Liver (tissue), 9 donors: ENCODE measurements around the gene BNC2. TPM values are rescaled to one million over a fixed set of nuclear protein-coding genes. Genes with fewer than 3 reads are reported as not detected.

Experiments used
- DNase-seq: peaks from one replicate; pipeline ENCODE4 v3.0.0-alpha.2; 2017; ENCODE audit warnings: low spot score
- H3K27ac ChIP-seq, 2 donors: one replicate each; pipeline ENCODE4 v1.7.0; 2013; ENCODE audit warnings: inconsistent platforms in 2 of 2, low read length in 2 of 2, control low read depth in 1 of 2, low read depth in 1 of 2, mild to moderate bottlenecking in 1 of 2
- H3K27me3 ChIP-seq, 4 donors: one replicate each; pipeline versions ENCODE4 v1.6.1 to v1.7.0; 2013; ENCODE audit warnings: low read length in 3 of 4, inconsistent platforms in 1 of 4, mild to moderate bottlenecking in 1 of 4, moderate library complexity in 1 of 4; ENCODE audit not compliant: control insufficient read depth in 4 of 4, insufficient read depth in 4 of 4
- H3K36me3 ChIP-seq, 4 donors: one replicate each; pipeline versions ENCODE4 v1.6.1 to v1.7.0; 2013; ENCODE audit warnings: low read length in 3 of 4, mild to moderate bottlenecking in 3 of 4, low read depth in 1 of 4, moderate library complexity in 1 of 4; ENCODE audit not compliant: control insufficient read depth in 4 of 4, insufficient read depth in 3 of 4
- H3K4me1 ChIP-seq, 4 donors: one replicate each; pipeline versions ENCODE4 v1.6.1 to v1.7.0; 2013; ENCODE audit warnings: low read length in 3 of 4, mild to moderate bottlenecking in 3 of 4, moderate library complexity in 1 of 4; ENCODE audit not compliant: control insufficient read depth in 4 of 4, insufficient read depth in 4 of 4
- H3K4me3 ChIP-seq, 3 donors: one replicate each; pipeline versions ENCODE4 v1.6.1 to v1.7.0; 2013; ENCODE audit warnings: low read length in 3 of 3, control low read depth in 1 of 3, low read depth in 1 of 3, mild to moderate bottlenecking in 1 of 3
- H3K9ac ChIP-seq, 2 donors: one replicate each; pipeline ENCODE4 v1.7.0; 2013; ENCODE audit warnings: low read length in 2 of 2, mild to moderate bottlenecking in 2 of 2, moderate library complexity in 2 of 2, control low read depth in 1 of 2, low read depth in 1 of 2
- H3K9me3 ChIP-seq, 4 donors: one replicate each; pipeline versions ENCODE4 v1.6.1 to v1.7.0; 2013; ENCODE audit warnings: low read length in 3 of 4; ENCODE audit not compliant: control insufficient read depth in 4 of 4
- ATF3 ChIP-seq: IDR thresholded peaks from 2 replicates; pipeline ENCODE4 v1.6.1; 2016; ENCODE audit warnings: antibody characterized with exemption
- CTCF ChIP-seq: fragments of 150-350 bp; IDR thresholded peaks from 2 replicates; pipeline ENCODE4 v1.5.1; 2017; ENCODE audit warnings: improper control_type of control experiment, low read depth, low read length; ENCODE audit not compliant: missing input control
- EGR1 ChIP-seq, 2 donors: IDR thresholded peaks; 2 replicates each; pipeline ENCODE4 v1.6.1; 2016 to 2018; ENCODE audit warnings: antibody characterized with exemption in 2 of 2, low read depth in 2 of 2
- FOXA2 ChIP-seq: IDR thresholded peaks from 2 replicates; pipeline ENCODE4 v1.6.1; 2016; ENCODE audit warnings: antibody characterized with exemption
- HNF4A ChIP-seq, 2 donors: conservative IDR thresholded peaks; 2 replicates each; pipeline ENCODE4 v1.6.1; 2016; ENCODE audit warnings: antibody characterized with exemption in 2 of 2, mild to moderate bottlenecking in 2 of 2
- JUND ChIP-seq, 2 donors: IDR thresholded peaks; 2 replicates each; pipeline ENCODE4 v1.6.1; 2016; ENCODE audit warnings: antibody characterized with exemption in 2 of 2
- MAX ChIP-seq: IDR thresholded peaks from 2 replicates; pipeline ENCODE4 v1.6.1; 2016; ENCODE audit warnings: antibody characterized with exemption
- NR2F2 ChIP-seq: IDR thresholded peaks from 2 replicates; pipeline ENCODE4 v1.6.1; 2016; ENCODE audit warnings: antibody characterized with exemption
- ZBTB33 ChIP-seq: IDR thresholded peaks from 2 replicates; pipeline ENCODE4 v1.6.1; 2016; ENCODE audit warnings: antibody characterized with exemption
- WGBS: extraction: QIAGEN DNeasy Blood & Tissue Kit; methylation state at CpG from one replicate; pipeline ENCODE4 v1.1.7; 2013; 5-methylcytosine and 5-hydroxymethylcytosine counted together
- polyA plus RNA-seq, 2 donors: library from polyadenylated mRNA; stranded (reverse) in 1 of 2; unstranded in 1 of 2; fragments of 200-250 nt in 1 of 2; fragments of >200 nt in 1 of 2; fragmentation: Nextera tagmentation in 1 of 2; extraction: Ambion mirVana in 1 of 2; gene quantifications; one replicate each; pipeline versions ENCODE4 v1.2.1 to v1.2.3, GENCODE V29; 2013 to 2015
- total RNA-seq, 2 donors: library from RNA; depleted of rRNA; stranded (reverse); fragments of >200 nt; gene quantifications; one replicate each; pipeline ENCODE4 v1.2.3, GENCODE V29; 2014
- TF ChIP-seq, protein P1 (sequence below): IDR thresholded peaks from 2 replicates; pipeline ENCODE4 v1.6.1; 2016; ENCODE audit warnings: antibody characterized with exemption, mild to moderate bottlenecking
- donor health status: healthy.
- donor health status: healthy.
- donor health status: healthy.
- donor health status: healthy.
- donor health status: healthy.

Gene BNC2
- total and polyA plus RNA-seq, 4 donors = 0.07 to 0.67 (median 0.08) TPM

DNA sequence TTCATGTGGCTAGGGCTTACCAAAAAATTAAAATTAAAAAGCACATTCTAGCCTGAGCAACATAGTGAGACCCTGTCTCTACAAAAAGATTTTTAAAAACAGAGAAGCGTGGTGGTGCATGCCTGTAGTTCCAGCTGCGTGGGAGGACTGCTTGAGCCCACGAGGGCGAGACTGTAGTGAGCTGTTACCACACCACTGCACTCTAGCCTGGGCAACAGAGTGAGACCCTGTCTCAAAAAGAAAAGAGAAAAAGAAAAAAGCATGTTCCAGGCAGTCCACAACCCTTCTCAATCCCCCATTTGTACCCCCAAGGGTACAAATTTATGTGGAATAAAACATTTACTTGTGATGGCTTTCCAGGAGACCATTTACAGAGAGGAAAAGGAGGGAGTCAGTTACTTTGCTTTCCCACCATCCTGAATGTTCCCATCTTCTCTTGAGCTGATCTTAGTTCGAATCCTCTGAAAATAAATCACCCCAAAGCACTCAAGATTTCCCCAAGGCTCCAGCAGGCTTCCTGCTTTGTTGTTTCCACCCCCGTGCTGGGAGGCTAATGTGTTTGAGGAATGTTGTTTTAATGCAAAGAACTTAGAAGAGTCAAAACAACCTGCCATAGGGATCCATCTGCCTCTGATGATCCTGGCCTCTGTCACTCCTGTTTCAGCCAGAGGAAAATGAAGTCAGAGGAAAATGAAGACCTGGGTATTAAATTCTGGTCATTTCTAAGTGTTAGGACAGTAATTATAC lies 384.7 kb downstream of the BNC2 start:
- Histone ChIP-seq H3K4me3 (no peak overlapping the region), H3K27ac (no peak overlapping the region), H3K9me3 (no peaks in the 10 kb centered on the region), H3K9ac (no peak overlapping the region), H3K27me3 (no peaks in the 10 kb centered on the region), H3K36me3 (no peaks in the 10 kb centered on the region), H3K4me1 (no peaks in the 10 kb centered on the region)
- 82% methylated on average over 6 of the region's 6 CpGs for WGBS
- DNase-seq = no peak
- TF ChIP-seq FOXA2 = no peak
- TF ChIP-seq, protein P1, sequence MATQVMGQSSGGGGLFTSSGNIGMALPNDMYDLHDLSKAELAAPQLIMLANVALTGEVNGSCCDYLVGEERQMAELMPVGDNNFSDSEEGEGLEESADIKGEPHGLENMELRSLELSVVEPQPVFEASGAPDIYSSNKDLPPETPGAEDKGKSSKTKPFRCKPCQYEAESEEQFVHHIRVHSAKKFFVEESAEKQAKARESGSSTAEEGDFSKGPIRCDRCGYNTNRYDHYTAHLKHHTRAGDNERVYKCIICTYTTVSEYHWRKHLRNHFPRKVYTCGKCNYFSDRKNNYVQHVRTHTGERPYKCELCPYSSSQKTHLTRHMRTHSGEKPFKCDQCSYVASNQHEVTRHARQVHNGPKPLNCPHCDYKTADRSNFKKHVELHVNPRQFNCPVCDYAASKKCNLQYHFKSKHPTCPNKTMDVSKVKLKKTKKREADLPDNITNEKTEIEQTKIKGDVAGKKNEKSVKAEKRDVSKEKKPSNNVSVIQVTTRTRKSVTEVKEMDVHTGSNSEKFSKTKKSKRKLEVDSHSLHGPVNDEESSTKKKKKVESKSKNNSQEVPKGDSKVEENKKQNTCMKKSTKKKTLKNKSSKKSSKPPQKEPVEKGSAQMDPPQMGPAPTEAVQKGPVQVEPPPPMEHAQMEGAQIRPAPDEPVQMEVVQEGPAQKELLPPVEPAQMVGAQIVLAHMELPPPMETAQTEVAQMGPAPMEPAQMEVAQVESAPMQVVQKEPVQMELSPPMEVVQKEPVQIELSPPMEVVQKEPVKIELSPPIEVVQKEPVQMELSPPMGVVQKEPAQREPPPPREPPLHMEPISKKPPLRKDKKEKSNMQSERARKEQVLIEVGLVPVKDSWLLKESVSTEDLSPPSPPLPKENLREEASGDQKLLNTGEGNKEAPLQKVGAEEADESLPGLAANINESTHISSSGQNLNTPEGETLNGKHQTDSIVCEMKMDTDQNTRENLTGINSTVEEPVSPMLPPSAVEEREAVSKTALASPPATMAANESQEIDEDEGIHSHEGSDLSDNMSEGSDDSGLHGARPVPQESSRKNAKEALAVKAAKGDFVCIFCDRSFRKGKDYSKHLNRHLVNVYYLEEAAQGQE = no peak
- no peak for TF ChIP-seq HNF4A (conservative IDR thresholded peaks at IDR 0.05)
- no peak for TF ChIP-seq ZBTB33
- no peak for TF ChIP-seq ATF3
- TF ChIP-seq MAX = no peak

DNA sequence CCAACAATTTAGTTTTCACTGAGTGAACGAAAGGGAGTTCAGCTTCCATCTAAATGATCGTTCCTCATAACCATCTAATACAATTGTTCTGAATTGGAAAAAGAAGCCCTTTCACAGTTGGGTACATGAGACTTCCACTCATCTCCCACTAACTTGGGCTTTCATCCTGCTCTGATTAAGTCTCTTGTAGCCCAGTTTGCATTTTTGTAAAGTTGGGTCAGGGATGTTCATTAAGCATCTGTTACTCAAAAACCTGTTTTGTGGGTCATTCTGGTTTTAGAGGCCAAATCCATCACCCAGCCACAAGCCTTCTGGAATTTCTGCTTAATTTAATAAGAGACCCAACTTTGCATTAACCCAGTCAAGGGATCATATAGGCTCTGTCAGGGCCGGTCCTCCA lies 385.3 kb downstream of the BNC2 start:
- DNase-seq = no peak
- H3K4me3 ChIP-seq = no peak overlapping the region
- no peaks in the 10 kb centered on the region for H3K4me1 ChIP-seq
- H3K27me3 ChIP-seq = no peaks in the 10 kb centered on the region
- no peak for TF ChIP-seq FOXA2
- no peak for TF ChIP-seq JUND (IDR thresholded peaks at IDR 0.05)
- TF ChIP-seq, protein P1 = no peak
- no peak for TF ChIP-seq CTCF
- no peak for TF ChIP-seq EGR1 (IDR thresholded peaks at IDR 0.05; ENCODE audit: low read depth in 2 of 2)
- no peak for TF ChIP-seq HNF4A (conservative IDR thresholded peaks at IDR 0.05)
- TF ChIP-seq NR2F2 = no peak
- WGBS = 86% methylated on average over 3 of the region's 3 CpGs
- no peak overlapping the region for H3K9ac ChIP-seq
- no peak overlapping the region for H3K27ac ChIP-seq
- H3K9me3 ChIP-seq = no peaks in the 10 kb centered on the region
- no peaks in the 10 kb centered on the region for H3K36me3 ChIP-seq
